ENCODE results near the gene ZCWPW1.

Gene ZCWPW1

DNA sequence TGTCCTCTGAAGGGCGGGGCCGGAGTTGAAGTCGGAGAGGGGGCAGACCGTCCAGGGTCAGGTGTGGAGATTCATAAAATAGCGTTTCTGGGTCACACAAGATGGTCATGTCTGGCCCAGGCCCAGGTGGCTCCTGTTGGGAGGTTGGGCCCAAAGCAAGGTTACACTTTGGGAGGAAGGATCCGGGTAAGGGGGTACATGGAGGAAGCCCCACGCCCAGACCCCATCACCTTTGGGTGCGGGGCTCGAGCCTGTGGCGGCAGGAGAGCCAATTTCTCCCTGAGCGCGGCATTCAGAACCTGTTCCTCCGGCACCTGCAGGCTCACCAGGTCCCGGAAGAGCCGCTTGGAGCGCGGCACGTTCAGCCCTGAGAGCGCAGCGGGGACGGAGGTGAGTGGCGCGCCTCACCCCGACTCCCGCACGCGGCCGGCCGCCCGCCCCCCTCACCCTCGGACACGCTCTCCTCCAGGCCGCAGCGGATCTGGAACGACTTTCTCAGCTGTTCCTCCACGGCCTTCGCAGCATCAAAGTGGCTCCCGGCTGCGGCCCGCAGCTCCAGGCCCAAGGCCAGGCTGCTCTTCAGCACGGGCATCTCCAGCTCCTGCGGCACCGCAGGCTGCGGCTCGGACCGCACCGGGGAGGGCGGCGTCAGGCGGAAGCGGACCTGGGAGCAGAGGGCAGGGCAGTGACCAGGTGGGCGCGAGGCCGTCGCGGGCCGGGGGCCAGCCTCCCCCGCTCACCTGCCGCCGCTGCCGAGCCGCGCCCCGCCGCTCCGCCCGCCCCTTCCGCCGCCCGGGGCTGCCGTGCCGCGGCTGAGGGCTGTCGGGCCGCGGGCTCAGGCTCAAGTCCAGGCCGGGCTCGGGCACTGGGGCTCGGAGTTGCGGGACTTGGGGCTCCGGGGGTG, 7.2 kb upstream of the ZCWPW1 start:
- no peak for DNase-seq (ENCODE audit: low read depth, low spot score)
- H3K4me3 ChIP-seq (ENCODE audit: low read length) = peak overlapping the region; percentile 81

DNA sequence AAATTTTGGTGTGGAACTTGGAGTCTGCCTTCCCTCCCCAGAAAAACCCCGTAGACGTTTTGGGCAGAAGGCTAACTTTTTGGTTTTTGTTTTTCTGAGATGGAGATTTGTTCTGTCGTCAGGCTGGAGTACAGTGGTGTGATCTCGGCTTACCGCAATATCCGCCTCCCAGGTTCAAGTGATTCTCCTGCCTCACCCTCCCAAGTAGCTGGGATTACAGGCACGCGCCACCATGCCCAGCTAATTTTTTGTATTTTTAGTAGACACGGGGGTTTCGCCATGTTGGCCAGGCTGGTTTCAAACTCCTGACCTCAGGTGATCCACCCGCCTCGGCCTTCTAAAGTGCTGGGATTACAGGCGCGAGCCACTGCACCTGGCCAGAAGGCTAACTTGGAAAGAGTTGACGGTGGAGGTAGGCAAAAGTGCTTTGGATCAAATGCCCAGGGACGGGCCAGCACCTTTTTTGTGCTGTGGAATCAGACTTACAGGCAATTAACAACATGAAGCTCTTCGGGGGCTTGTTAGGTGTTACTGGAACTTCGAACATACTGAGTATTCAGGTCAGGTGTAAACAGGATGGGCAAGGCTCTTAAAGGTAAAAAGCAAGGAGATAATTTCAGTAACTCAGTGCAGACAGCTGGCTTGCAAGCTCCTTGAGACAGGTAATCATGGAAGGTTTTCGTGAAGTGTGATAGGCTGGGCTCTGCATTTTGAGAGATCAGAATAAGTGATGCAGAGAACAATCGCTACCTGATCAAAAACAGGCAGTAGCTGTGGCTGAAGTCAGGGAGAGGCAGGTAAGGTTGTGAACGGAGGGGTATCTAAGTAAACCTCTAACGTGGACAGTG, 6.0 kb upstream of the ZCWPW1 start:
- no peak for DNase-seq (ENCODE audit: low read depth, low spot score)
- H3K4me3 ChIP-seq (ENCODE audit: low read length) = peak overlapping the region; percentile 81

DNA sequence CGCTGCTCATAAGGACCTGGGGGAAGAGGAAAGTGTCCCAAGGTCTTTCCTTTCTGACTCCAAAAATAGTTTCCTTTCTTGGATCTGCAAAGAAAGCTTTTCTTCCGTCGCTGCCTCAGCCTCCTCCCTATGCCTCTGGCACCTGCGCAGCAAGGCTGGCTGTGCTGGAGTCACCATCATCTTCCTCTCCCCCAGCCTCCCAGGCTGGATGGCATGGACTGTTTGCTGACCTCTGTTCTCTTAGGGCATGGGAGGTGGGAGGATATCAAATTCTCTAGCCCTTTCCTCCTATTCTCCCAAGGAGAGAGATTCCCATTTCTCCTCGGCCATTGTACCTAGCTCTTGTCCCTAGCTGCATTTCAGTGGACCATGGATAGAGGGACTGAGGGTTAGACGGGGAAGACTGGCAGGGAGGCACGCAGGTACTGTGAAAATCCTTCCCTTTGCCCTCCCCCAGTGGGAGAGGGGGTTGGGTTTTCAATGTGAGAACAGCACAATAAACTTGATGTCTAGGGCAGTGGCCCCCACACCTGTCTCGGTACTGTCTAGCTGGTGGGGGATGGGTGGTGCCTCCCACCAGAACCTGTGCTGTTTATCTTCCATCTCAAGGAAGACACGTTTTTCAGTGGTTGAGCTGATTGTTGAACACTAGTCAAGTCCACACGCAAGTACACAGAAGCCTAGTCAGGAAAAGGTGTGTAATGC, 5.2 kb upstream of the ZCWPW1 start:
- H3K4me3 ChIP-seq (ENCODE audit: low read length) = no peak overlapping the region
- DNase-seq (ENCODE audit: low read depth, low spot score) = no peak

DNA sequence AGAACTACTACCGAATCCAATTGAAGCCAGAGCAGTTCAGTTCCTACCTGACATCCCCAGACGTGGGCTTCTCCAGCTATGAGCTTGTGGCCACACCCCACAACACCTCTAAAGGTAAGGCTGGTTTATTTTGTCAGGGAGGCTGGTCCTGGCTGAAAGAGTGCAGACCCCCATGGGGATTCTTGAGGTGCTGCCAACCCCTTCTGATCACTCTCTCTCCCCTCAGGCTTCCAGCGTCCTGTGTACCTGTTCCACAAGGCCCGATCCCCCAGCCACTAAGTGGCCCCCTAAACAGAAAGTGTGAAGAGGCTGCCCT, 4.7 kb upstream of the ZCWPW1 start:
- no peak overlapping the region for H3K4me3 ChIP-seq (ENCODE audit: low read length)
- DNase-seq (ENCODE audit: low read depth, low spot score) = no peak

DNA sequence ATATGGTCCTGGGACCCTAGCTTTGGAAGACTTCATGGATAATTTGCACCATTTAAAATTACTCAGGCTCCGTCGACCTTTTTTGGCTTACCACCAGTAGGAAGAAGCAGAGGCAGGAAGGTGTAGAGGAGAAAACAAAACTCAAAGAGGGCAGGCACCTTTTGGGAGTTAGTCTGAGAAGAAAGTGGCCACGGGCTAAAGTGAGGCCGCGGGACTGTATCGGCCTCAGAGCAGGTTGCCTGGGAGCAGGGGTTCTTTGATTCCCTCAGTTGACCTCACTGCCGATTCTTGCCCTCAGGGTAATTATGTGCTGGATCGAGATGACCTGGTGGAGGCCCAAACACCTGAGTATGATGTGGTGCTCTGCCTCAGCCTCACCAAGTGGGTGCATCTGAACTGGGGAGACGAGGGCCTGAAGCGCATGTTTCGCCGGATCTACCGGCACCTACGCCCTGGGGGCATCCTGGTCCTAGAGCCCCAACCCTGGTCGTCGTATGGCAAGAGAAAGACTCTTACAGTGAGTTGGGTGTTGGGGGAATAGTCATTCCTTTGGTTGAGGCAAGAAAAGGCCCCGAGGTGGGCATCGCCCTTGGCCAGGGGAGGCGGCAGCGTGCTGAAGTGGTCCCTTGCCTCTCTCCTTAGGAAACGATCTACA, 4.2 kb upstream of the ZCWPW1 start:
- no peak overlapping the region for H3K4me3 ChIP-seq (ENCODE audit: low read length)
- DNase-seq (ENCODE audit: low read depth, low spot score) = no peak

DNA sequence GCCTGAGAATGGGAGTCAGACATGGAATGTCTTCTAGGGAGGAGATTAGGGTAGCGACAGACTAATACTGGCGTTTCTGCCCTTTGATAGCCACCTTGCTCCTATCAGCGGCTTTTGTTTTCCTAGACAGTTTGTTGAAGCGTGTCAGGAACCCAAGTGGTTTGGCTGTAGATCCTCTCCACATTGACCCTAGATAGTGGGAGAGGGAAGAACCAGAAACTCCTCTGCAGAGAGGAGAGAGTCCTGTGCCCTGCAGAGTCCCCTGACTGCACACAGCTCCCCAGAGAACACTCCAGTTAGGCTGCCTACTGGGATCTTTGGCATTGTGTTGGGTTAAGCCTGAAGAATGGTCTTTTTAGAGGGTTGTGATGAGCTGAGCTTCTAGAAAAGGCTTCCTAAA, 3.5 kb upstream of the ZCWPW1 start:
- DNase-seq (ENCODE audit: low read depth, low spot score) = no peak
- no peak overlapping the region for H3K4me3 ChIP-seq (ENCODE audit: low read length)

DNA sequence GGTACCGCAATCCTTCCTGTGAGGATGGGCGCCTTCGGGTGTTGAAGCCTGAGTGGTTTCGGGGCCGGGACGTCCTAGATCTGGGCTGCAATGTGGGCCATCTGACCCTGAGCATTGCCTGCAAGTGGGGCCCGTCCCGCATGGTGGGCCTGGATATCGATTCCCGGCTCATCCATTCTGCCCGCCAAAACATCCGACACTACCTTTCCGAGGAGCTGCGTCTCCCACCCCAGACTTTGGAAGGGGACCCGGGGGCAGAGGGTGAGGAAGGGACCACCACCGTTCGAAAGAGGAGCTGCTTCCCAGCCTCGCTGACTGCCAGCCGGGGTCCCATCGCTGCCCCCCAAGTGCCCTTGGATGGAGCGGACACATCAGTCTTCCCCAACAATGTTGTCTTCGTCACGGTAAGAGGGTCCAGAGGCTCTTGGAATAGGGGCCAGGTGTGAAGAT, 2.8 kb upstream of the ZCWPW1 start:
- peak overlapping the region; percentile 69; the same call in 1 of the 2 replicates for H3K4me3 ChIP-seq (ENCODE audit: low read length)
- no peak for DNase-seq (ENCODE audit: low read depth, low spot score)

DNA sequence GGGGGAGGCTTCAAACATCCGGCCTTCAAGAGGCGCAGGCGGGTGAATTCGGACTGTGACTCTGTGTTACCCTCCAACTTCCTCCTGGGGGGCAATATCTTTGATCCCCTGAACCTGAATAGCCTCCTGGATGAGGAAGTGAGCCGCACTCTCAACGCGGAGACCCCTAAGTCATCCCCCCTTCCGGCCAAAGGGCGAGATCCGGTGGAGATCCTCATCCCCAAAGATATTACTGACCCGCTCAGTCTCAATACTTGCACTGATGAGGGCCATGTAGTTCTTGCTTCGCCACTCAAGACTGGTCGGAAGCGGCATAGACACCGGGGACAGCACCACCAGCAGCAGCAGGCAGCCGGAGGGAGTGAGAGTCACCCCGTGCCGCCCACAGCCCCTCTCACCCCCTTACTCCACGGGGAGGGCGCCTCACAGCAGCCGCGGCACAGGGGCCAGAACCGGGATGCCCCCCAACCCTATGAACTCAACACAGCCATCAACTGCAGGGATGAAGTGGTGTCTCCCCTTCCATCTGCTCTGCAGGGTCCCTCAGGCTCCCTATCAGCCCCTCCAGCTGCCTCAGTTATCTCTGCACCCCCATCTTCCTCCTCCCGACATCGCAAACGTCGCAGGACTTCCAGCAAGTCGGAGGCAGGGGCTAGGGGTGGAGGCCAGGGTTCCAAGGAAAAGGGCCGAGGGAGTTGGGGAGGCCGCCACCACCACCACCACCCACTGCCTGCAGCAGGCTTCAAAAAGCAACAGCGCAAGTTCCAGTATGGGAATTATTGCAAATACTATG, 2.2 kb upstream of the ZCWPW1 start:
- DNase-seq (ENCODE audit: low read depth, low spot score) = no peak
- peak overlapping the region; percentile 69 for H3K4me3 ChIP-seq (ENCODE audit: low read length)

DNA sequence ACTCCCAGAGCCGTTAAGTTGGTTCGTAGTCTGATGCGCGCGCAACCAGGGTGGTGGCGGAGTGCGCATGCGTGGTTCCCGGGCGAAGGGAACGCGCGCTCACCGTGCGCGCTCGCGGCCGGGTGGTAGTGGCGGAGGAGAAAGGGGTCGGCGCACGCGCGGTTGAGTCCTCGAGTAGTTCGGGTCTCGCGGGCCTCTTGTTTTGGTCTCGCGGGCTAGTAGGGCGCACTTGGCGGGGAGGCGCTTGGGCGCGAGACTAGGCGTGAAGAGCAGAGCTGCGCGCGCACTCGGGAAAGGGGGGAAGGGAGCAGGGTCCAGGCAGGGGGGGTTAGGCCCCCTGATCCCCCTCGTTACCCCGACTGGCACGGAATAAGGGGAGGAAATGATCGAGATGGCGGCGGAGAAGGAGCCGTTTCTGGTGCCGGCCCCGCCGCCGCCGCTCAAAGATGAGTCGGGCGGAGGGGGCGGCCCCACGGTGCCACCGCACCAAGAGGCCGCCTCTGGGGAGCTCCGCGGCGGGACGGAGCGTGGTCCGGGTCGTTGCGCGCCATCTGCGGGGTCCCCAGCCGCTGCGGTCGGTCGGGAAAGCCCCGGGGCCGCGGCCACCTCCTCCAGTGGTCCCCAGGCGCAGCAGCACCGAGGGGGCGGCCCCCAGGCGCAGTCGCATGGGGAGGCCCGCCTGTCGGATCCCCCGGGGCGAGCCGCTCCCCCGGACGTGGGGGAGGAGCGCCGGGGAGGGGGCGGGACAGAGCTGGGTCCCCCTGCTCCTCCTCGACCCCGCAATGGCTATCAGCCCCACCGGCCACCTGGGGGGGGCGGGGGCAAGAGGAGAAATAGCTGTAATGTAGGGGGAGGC, 1.4 kb upstream of the ZCWPW1 start, which contains the start of gene MEPCE:
MEPCE (plus strand) TSS at position 195 of the 856 bp plus-strand sequence; CDS start at position 383, 188 bp downstream.
- peak; percentile 91 for DNase-seq (ENCODE audit: low read depth, low spot score)

DNA sequence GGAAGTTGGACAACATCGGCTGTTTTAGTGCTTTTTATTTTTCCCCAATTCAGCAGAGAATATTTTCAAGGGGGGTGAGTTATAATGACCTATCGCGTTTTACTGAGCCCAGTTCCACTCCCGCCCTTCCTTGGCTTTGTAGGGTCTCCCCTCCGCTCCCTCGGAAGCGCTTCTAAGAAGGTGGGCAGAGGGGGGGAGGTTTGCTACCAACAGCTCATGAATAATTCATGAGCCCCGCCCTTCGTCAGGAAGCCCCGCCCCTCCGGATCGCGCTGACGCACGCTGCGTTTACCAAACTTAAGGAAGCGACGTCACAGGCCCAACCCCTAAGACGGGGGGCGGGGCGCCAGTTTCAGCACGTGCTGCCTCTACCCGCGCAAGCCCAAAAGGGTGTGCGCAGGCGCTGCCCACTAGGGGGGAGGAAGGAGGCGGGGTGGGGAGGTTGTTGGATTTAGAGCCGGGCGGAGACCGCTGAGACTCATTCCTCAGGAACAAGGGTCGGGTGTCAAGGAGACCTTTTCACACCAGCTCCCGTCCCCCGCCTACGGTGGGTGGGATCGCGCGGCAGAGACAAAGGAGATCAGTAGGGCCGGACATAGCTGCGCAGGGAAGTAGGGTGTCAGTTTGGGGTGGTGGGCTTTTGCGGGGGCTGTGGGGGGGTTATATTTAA, 599 bp upstream of the ZCWPW1 start:
- DNase-seq (ENCODE audit: low read depth, low spot score) = peak; percentile 99
- peak overlapping the region; percentile 69 for H3K4me3 ChIP-seq (ENCODE audit: low read length)

More for the DNA sequence above, 1.4 kb upstream of the ZCWPW1 start, which contains the start of gene MEPCE:
- H3K4me3 ChIP-seq (ENCODE audit: low read length) = peak within 1 kb of the TSS; percentile 69

DNA sequence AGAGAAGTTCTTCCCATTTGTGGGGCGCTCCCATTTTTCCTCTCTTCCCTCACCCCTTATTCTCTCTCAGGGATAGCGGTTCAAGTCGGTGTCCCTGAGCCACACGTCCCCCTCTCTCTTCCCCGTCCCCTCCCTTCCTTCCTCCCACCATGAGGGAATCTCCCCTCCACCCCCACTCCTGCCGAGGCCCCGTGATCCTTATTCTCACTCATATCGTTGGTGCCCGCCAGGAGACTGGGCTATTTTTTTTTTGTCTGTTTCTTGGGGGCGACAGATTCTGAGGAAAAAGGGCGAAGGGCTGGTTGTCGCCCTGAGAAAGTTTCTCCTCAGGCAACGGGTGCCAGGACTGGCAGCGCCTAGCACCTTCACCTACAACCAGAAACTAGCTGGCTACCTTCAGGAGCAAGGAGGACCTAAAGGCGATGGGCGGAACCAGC, 723 bp downstream of the ZCWPW1 start:
- no peak overlapping the region for H3K4me3 ChIP-seq (ENCODE audit: low read length)
- no peak for DNase-seq (ENCODE audit: low read depth, low spot score)

DNA sequence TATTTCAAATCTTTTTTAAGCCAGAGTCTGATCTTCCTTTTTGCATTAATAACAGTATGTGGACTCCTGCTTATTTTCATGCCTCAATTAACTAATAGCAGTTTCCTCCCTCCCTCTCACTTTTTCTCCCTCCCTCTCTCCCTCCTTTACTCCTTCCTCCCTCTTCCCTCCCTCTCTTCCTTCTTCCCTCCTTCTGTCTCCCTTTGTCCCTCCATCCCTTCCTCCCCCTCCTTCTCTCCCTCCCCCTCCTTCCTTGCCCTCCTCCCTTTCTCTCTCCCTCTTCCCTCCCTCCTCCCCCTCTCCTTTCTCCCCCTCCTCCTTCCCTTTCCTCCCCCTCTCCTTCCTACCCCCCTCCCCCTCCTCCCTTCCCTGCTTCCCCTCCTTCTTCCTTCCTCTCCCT, 2.0 kb downstream of the ZCWPW1 start:
- DNase-seq (ENCODE audit: low read depth, low spot score) = no peak
- no peak overlapping the region for H3K4me3 ChIP-seq (ENCODE audit: low read length)

DNA sequence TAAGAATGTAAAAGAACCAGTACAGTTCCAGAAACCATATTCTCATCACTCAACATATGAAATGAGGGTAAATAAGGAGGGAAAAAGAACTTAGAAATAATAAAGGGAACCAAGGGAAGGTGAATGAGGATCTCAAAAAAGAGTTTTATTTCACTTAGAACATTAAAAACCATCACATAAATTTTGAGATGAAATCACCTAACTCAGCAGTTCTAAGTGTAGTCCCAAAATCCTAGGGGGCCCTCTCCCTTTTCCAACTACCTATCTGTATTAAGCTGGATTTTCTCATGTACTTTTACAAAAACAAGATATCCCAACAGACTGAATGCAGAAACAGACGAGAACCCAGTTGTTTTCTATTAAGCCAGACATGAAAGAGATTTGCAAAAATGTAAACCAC, 3.2 kb downstream of the ZCWPW1 start:
- DNase-seq (ENCODE audit: low read depth, low spot score) = no peak
- no peak overlapping the region for H3K4me3 ChIP-seq (ENCODE audit: low read length)

DNA sequence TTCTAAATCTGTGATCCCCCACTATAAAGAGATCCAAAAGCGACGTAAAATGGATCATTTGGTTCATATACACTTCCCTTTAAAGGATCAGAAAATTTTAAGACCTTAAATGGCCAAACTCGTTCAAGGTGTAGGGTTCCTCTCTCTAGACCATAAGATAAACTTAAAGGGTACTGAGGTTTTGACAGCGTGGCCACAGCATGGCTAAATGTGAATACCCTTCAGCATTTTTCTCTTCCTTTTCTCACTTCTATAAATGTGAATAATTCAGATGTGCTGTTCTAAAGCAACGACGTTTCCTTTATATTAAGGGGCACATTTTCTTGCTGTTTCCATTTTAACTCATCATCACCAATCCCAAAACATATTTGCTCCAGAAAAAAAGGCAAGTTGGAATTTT, 5.2 kb downstream of the ZCWPW1 start:
- no peak overlapping the region for H3K4me3 ChIP-seq (ENCODE audit: low read length)
- no peak for DNase-seq (ENCODE audit: low read depth, low spot score)

DNA sequence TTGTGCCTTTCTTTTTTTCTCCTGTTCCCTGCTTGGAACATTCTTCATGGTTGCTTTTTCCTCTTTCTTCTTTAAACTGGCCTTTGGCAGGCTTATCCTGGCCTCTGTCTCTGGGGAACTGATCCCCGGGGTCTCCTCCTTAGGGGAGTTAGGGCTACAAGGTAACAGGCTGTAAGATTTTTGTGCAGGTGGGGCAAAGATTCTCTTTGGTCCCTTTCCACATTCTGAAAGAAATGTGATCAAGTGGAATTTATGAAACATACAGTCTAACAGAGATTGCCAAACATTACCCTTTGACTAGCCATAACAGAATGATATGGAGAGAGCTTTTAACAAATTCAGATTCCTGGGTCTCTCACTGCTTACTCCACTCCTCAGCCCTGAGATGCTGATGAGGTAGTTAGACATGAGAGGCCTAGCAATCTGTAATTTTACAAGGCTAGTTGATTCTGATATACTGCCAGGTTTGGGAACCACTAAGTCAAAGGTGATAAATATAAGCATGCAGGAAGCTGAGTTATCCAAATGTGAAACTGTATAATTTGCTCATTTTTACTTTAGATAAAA, 8.8 kb downstream of the ZCWPW1 start:
- no peak for DNase-seq (ENCODE audit: low read depth, low spot score)
- no peak overlapping the region for H3K4me3 ChIP-seq (ENCODE audit: low read length)

DNA sequence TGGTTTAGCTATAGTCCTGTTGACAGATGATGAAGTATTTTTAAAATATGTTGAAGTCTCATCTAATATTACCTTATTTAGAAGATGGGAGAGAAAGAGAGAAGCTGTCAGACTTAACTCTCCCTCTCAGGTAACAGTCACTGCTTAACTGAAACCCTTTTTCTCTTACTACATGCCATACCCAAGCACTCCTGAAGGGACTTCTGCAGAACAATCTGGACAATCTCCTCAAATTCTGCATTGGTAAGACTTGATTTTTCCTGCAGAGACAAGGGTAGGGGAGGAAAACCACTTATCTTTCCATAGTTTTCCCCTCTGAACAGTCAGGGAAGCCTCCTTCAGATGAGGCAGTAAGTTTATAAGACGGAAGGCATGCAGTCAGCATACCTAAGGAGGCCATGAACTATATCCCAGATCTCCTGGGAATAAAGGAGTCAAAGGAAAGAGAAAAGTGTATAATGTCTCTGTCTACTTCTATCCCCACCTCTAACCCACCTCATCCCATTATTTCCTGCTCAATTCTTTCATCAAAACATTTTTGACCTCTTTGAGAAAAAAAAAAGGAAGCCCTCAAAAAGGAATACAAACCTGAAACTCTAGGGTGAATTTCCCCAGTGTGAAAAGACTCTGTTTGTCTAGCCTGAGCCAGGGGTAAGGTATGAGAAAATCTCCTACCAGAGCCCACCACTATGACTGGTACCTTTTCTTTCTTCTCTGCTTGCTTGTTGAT, 9.4 kb downstream of the ZCWPW1 start:
- DNase-seq (ENCODE audit: low read depth, low spot score) = no peak
- no peak overlapping the region for H3K4me3 ChIP-seq (ENCODE audit: low read length)
